Activated gamma-delta T cell (primary cell): ENCODE results near the gene SLC37A1.

ENCODE experiments used
- DNase-seq: peaks from one replicate; lab custom pipeline; 2025; lab: John Stamatoyannopoulos, UW

Gene SLC37A1

DNA sequence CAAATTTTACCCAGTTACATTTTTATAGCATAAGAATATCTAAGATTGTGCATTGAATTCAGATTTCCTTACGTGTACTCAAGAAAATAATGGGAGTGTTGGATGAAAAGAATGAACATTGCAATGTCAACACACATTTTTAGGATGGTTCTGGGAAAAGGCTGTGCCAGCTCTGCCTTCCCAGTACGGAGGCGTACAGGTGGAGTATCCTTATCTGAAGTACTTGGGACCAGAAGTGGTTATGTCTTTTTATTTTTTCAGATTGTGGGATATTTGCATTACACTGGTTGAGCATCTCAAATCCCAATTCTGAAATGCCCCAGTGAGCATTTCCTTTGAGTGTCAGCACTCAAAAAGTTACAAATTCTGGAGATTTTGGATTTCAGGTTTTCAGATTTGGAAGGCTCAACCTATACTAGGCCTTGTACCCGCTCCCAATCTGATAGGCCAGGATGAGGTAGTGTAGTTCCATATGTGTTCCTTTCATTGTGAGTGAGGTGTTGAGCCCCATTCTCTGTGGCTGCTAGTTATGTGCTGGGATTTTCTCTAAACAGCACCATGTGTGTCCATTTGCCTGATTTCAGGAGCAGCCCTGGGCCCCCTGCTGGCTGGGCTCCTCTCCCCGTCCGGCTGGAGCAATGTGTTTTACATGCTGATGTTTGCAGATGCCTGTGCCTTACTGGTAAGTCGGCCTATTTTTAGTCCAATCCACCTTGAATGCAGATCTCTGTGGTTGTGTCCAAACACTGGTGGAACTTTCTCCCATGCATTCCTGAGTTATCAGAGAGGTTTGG is 60.8 kb downstream of the SLC37A1 start:
- no peak for DNase-seq

DNA sequence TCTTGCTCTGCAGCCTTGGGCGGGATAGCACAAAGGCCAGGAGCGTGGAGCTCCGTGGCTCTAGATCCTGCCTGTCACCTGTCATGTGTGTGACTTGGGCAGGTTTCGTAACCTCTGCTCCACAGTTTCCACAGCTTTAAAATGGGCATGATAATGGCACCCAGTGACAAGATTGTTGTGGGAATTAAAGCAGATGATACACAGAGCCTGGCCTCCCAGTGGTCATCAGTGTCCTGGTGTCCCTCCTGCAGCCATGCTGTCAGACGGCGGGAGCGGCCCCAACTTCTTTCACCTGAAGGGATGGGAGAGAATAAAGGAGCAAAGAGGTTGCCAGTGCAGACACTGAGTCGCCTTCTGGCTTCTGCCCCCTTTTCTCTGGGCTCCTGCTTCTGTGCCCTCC is 61.5 kb downstream of the SLC37A1 start:
- no peak for DNase-seq

GRCh38 chr21:42576639-42577038 is 63.0 kb downstream of the SLC37A1 start:
- DNase-seq = no peak

- no peak for DNase-seq
Observed at GRCh38 chr21:42578034-42578433, 64.4 kb downstream of the SLC37A1 start.

DNA sequence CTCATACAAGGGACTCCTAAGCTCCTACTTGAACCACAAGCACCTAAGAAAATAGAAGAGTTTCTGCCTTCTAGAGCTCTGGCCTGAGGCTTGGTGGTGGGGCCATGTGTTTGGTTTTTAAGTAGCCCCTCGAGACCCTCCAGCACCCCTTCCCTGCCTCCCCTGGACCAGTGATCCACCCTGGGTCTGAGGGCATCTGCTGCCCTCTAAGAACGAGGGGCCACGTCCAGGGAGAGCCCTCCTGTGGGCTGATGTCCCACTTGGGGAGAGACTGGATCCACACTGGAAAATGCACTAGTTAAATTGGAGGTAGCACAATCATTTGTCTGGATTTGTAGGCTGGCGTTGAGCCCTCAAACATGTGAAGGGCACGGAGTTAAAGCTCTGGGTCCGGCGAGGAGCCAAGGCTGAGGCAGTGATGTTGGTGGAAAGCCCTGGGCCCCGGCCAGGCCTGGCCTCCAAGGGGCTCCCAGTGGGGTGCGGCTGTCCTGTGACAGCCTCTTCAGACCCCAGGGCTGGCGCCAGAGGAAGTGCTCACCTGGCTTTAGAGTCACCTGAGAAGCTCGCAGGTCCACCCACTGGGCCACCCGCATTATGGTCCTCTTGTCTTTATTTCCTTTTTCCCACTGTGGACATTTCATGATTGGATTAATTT is 65.2 kb downstream of the SLC37A1 start:
- DNase-seq = no peak

DNA sequence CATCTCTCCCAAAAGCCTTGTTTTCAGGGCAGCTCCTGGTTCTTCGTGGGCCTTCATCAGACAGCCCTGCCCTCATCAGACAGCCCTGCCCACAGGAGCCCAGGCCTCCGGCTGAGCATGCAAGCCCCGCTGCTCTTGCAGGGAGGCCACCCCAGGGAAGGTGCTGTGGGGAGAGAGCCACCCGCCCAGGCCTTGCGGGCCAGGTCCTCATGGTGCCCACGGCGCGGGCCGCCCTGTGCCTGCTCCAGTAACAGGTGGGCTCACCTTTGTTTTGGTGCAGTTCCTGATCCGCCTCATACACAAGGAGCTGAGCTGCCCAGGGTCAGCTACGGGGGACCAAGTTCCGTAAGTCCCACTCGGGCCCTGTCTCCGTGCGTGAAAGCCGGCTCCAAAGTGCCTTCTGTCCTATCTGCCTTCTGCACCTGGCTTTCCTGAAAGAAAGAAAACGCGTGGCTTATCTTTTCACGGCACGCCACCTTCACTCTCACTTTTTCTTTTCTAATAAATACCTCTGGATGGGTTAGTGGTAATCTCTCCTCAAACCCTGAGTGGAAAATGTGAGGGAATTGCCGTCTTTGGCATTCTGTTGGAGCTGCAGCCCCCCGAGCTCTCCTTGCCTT is 65.9 kb downstream of the SLC37A1 start:
- no peak for DNase-seq

GRCh38 chr21:42580076-42580792 is 66.6 kb downstream of the SLC37A1 start:
- DNase-seq = no peak

DNA sequence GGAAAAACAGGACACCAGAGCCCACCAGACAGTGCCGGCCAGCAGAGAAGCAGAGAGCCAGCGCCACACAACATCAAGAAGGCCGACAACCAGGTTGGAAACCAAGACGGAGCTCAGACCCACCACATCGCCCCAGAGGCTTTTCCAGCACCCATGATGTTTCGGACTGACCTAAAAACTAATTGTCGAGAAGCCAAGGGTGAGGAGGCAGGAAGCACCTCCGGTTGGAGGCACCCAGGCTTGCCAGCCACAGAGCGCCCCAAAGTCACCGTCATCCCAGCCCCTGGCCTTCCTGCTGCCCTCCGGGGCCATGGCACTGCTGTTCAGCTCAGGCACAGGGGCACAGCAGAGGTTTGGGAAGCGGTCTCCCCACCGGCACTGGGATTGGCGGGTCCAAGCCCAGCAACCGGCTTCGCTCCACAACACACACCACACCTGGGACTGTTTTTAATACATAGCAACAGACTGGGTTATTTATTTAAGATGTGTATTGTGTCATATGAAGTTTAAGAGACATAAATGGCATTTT is 67.2 kb downstream of the SLC37A1 start:
- DNase-seq = no peak

- DNase-seq = no peak
Observed at GRCh38 chr21:42581336-42581992, 67.8 kb downstream of the SLC37A1 start.

GRCh38 chr21:42581993-42582786 is 68.5 kb downstream of the SLC37A1 start:
- no peak for DNase-seq

DNA sequence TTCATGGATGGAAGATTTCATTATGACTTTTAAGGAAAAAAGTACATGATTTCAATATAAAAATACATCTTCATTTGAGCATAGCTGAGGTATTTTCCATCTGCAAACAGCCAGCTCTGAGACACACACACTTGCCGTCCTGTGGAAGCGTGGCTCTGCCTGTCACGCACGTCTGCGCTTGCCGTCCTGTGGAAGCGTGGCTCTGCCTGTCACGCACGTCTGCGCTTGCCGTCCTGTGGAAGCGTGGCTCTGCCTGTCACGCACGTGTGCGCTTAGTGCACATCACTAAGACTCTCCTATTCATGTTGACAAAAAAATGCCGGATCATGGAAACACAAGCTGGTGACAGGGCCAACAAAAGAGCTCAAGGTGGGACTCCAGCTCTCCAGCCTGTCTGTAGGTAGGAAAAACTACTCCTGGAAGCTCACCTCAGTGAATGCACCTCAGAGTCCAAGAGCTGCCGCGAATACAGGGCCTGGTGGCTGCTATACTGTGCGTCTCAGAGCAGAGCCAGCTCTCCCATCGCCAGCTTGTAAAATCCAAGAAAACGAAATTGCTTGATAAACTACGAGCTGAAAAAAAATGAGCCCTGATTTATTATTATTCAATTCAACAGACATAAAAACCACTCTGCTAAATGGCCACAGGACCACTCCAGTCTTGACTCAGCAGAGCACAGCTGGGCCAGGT is 69.3 kb downstream of the SLC37A1 start:
- DNase-seq = no peak

DNA sequence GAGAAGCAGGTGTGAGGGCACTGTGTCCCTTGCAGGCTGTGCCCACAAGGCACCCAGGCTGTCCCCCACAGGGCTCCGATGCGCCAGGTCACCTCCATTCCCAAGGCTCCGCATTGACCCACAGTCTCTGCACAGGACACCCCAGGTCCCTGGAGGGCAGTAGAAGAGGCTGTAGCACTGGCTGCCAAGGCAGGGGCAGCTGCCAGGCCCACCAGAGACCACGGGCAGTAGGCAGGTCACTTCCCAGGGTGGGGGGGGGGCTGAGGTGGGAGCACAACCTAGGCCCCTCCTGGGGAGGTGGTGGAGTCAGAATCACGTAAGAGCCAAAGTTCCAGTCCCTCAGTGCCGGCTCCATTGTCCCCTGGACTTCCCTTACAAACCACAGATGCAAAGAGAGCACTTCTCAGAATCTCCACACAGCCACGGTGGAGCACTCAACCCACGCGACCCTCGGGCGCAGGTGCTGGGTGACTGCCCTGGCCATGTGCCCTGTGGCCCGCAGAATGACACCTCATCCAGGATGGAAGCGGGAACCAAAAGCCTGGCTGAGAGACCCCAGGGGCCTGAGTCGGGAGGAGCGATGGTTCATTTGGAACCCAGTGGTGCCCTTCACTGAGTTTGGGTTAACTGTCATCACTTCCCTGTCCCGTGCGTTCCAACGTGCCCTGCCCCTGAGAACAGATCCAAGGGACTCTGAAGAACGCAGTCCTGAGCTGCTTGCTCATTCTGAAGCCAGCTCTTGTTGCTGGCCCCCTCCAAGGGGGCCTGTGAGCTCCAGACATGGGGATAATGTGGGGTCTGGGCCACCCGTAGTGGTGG is 70.0 kb downstream of the SLC37A1 start:
- no peak for DNase-seq

GRCh38 chr21:42584296-42584641 is 70.6 kb downstream of the SLC37A1 start:
- DNase-seq = no peak

- DNase-seq = no peak
Observed at GRCh38 chr21:42585881-42586280, 72.2 kb downstream of the SLC37A1 start.

GRCh38 chr21:42586406-42586805 is 72.8 kb downstream of the SLC37A1 start:
- no peak for DNase-seq

DNA sequence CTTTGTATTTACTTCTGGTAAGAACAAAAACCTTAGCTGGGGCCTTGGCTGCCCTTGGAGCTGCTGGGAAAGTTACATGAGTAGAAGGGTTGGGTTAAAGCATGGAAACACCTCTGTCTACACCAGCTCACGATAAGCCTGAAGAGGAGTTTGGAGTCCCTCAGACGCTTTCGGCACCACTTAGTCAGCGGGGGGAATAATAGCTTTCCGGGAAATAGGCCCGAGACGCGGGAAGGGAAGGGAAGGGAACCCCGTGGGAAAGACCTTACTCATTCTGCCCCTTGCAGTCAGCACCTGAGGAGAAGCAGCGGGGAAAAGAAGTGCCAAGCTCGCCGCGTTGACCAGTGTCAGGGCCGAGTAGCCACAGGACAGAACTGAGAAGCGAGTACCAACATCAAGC is 73.4 kb downstream of the SLC37A1 start:
- no peak for DNase-seq

GRCh38 chr21:42590431-42591131 is 76.9 kb downstream of the SLC37A1 start:
- DNase-seq = no peak

- no peak for DNase-seq
Observed at GRCh38 chr21:42591170-42591869, 77.7 kb downstream of the SLC37A1 start.
